ENCODE measurements around the gene CACNA1C.

Gene CACNA1C

GRCh38 chr12:2372178-2372577, 319.4 kb downstream of the CACNA1C start:
- H3K4me3 ChIP-seq (ENCODE audit: low read depth, low read length), result no peak overlapping the region
- no peak for DNase-seq (ENCODE audit: low read depth)
- no peak for TF ChIP-seq CTCF (conservative IDR thresholded peaks at IDR 0.05; ENCODE audit: low read depth, low read length)

- TF ChIP-seq CTCF (conservative IDR thresholded peaks at IDR 0.05; ENCODE audit: low read depth, low read length), result no peak
- no peak overlapping the region for H3K4me3 ChIP-seq (ENCODE audit: low read depth, low read length)
- DNase-seq (ENCODE audit: low read depth), result no peak
These were observed 319.9 kb downstream of the CACNA1C start for GRCh38 chr12:2372735-2373134.

DNA sequence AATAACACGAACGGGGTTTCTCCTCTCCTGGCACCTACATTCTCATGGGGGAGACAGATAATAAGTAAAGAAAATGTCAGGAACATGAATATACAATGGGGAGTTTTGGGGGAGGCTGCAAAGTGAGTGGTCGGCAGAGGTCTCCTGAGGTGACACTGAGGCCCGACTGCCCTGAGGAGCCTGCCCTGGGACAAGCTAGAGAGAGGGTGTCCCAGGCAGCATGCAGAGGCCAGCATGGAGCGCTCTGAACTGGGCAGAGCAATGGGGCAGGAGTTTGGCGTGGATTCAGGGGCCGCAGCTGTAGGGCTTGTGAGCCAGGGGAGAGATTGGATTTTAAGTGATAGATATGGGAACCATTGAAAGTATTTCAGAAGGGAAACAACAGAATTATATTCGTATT, 320.5 kb downstream of the CACNA1C start:
- DNase-seq (ENCODE audit: low read depth), result no peak
- TF ChIP-seq CTCF (conservative IDR thresholded peaks at IDR 0.05; ENCODE audit: low read depth, low read length), result no peak
- no peak overlapping the region for H3K4me3 ChIP-seq (ENCODE audit: low read depth, low read length)

DNA sequence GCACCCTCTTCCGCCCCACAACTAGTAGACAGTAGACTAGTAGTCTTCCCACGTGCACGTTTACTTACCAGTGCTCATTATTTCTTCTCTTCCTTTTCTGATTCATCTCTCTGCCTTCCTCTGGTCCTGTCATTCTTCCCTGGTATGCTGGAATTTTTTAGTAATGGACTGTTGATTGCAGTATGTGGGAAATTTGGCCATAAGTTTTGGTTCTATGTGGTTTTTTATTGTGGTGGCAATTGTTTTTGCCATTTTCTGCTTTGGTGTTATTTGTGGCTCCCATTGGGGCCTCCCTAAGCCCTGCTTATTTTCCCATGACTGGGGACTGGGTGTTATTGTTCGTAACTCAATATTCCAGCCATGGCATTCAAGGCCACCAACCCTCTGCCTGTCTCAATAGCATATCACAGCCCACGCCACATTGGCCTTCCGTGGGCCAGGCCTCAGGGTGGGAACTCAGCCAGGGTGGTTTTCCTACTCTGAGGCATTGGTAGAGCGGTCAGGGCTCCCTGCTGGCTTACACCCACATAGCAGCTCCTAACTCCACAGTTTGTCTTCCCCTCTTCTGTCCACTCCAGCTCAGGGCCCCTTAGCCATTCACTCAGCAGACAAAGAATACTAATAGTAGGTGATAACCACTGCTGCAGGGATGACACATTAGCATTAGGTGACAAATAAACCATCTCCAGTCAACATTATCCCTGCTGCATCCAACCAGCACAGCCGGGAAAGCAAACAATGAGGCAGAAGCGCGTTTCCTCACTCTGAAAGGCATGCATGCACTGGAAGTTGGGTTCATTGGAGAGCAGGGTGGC, 321.5 kb downstream of the CACNA1C start:
- no peak for TF ChIP-seq CTCF (conservative IDR thresholded peaks at IDR 0.05; ENCODE audit: low read depth, low read length)
- DNase-seq (ENCODE audit: low read depth), result no peak
- no peak overlapping the region for H3K4me3 ChIP-seq (ENCODE audit: low read depth, low read length)

- H3K4me3 ChIP-seq (ENCODE audit: low read depth, low read length), result no peak overlapping the region
- no peak for TF ChIP-seq CTCF (conservative IDR thresholded peaks at IDR 0.05; ENCODE audit: low read depth, low read length)
- no peak for DNase-seq (ENCODE audit: low read depth)
These were observed 323.1 kb downstream of the CACNA1C start for GRCh38 chr12:2375871-2376270.

GRCh38 chr12:2376908-2377657, 324.3 kb downstream of the CACNA1C start:
- H3K4me3 ChIP-seq (ENCODE audit: low read depth, low read length), result no peak overlapping the region
- no peak for TF ChIP-seq CTCF (conservative IDR thresholded peaks at IDR 0.05; ENCODE audit: low read depth, low read length)
- no peak for DNase-seq (ENCODE audit: low read depth)

Measured in choroid plexus epithelial cell (primary cell).